Heart left ventricle (tissue), 16 donors: ENCODE measurements around the gene DUS1L. TPM values are rescaled to one million over a fixed set of nuclear protein-coding genes. Genes with fewer than 3 reads are reported as not detected.

ENCODE experiments used
- ATAC-seq, 4 donors: fragments of 200-7000 bp; cut with Tn5 transposase; one replicate each; pipeline ENCODE4 v1.9.1; 2020 to 2022; ENCODE audit warnings: moderate library complexity in 4 of 4, mild to moderate bottlenecking in 3 of 4, moderate number of reproducible peaks in 1 of 4
- DNase-seq, 5 donors: peaks; one replicate each; pipeline ENCODE4 v3.0.0-alpha.2; 2020
- H3K27ac ChIP-seq, 12 donors: fragments of 200-600 bp; sonication (generic) in 4 of 12; one replicate each; pipeline versions ENCODE4 v1.5.0 to v1.8.0; 2016 to 2022; ENCODE audit warnings: mild to moderate bottlenecking in 2 of 12
- H3K27me3 ChIP-seq, 9 donors: fragments of 200-600 bp; sonication (generic) in 2 of 9; one replicate each; pipeline versions ENCODE4 v1.5.1 to v1.8.0; 2016 to 2022; ENCODE audit warnings: mild to moderate bottlenecking in 3 of 9
- H3K36me3 ChIP-seq, 9 donors: fragments of 200-600 bp; sonication (generic) in 2 of 9; one replicate each; pipeline versions ENCODE4 v1.5.0 to v1.8.0; 2018 to 2022; ENCODE audit warnings: mild to moderate bottlenecking in 2 of 9
- H3K4me1 ChIP-seq, 12 donors: fragments of 200-600 bp; sonication (generic) in 4 of 12; one replicate each; pipeline versions ENCODE4 v1.5.0 to v1.8.0; 2016 to 2022; ENCODE audit warnings: mild to moderate bottlenecking in 3 of 12
- H3K4me3 ChIP-seq, 12 donors: fragments of 200-600 bp; sonication (generic) in 4 of 12; one replicate each; pipeline versions ENCODE4 v1.5.0 to v1.8.0; 2017 to 2022; ENCODE audit warnings: mild to moderate bottlenecking in 9 of 12, moderate library complexity in 4 of 12
- H3K9me3 ChIP-seq, 12 donors: fragments of 200-600 bp; sonication (generic) in 4 of 12; one replicate each; pipeline versions ENCODE4 v1.5.0 to v1.8.0; 2016 to 2022; ENCODE audit warnings: mild to moderate bottlenecking in 1 of 12
- CTCF ChIP-seq, 12 donors: fragments of 200-600 bp; sonication (generic) in 4 of 12; IDR thresholded peaks; one replicate each; pipeline versions ENCODE4 v1.5.0 to v1.8.0; 2018 to 2022; ENCODE audit warnings: antibody characterized with exemption in 12 of 12, mild to moderate bottlenecking in 5 of 12
- POLR2A ChIP-seq, 2 donors: fragments of 450-650 bp; IDR thresholded peaks; one replicate each; pipeline ENCODE4 v1.6.1; 2017; ENCODE audit warnings: antibody characterized with exemption in 2 of 2, mild to moderate bottlenecking in 2 of 2, moderate library complexity in 2 of 2
- WGBS, 4 donors: extraction: QIAGEN DNeasy Blood & Tissue Kit in 2 of 4; methylation state at CpG; one replicate each; pipeline versions ENCODE4 v1.1.5 to v1.1.7; 2013 to 2018; 5-methylcytosine and 5-hydroxymethylcytosine counted together
- intact Hi-C, 10 donors: fragments of 100-400 bp; cut with DNase I; formaldehyde crosslinking; loops; one replicate each; pipeline versions ENCODE4 v1.11.1 to v1.14.2; 2022
- polyA plus RNA-seq, 2 donors: library from polyadenylated mRNA; stranded (reverse); fragments of 200-250 nt; gene quantifications; one replicate each; pipeline ENCODE4 v1.2.3, GENCODE V29; 2013
- total RNA-seq, 9 donors: library from RNA; depleted of rRNA in 2 of 9; stranded (reverse); fragments of >200 nt in 2 of 9; fragmentation: NEBNext Ultra II Directional in 3 of 9; extraction: Animal tissue kit (Norgen Biotek cat#: 25700) in 3 of 9; gene quantifications; one replicate each; pipeline versions ENCODE4 v1.1.0 to v1.2.4, GENCODE V29; 2016 to 2023
- donor health status: ischemic (EF 13 %, LVEDD 7.1; RV severe dilation, severe dysfunction).
- donor health status: healthy with polysubstance abuse.
- donor health status: DM: no; HTN: yes; CAD: no.
- donor health status: DM: no; HTN: no; CAD: no.
- donor health status: ischemic (EF 25% LVEDD 6.9; RV normal size, moderate dysfunction).
- donor health status: ischemic (EF 25% LVEDD 5.7; RV mildly dilated, moderate dysfunction).
- donor health status: healthy.
- donor health status: DM: yes; HTN: yes; CAD: no.
- donor health status: ischemic (EF 35%, LVEDD 5.7; RV mildly dilated, moderate dysfunction).
- donor health status: nonischemic (EF 11% LVEDD 7.7; RV severe dilation, severe dysfunction).
- donor health status: DM: yes; HTN: yes; CAD: no.
- donor health status: PGD.
- donor health status: ischemic (EF 29% LVEDD 5.4; RV normal size, mild dysfunction).
- donor health status: nonischemic (EF 23%, LVEDD 6.1; RV moderate dilation, normal function).

Gene DUS1L
- total and polyA plus RNA-seq, 11 donors: 41.5 to 113 (median 60.4) TPM

GRCh38 chr17:82077617-82078358, 12.2 kb upstream of the DUS1L start:
- Histone ChIP-seq H3K27ac (no peak overlapping the region), H3K4me1 (peaks cover 0 to 10% (median 0%) of the 10 kb centered on the region in 12 donors), H3K27me3 (no peaks in the 10 kb centered on the region), H3K4me3 (no peak overlapping the region), H3K9me3 (no peaks in the 10 kb centered on the region), H3K36me3 (peaks cover 0 to 43% (median 29%) of the 10 kb centered on the region in 9 donors)
- 61 to 68% (median 67%) methylated on average over 18 to 28 of the region's 28 CpGs for WGBS, 4 donors
- ATAC-seq: peak in 3 of 4 donors; percentile 25 to 75 (median 43)
- peak in 2 of 5 donors; percentile 55 to 77 for DNase-seq
- intact Hi-C loops: no loop called here
- TF ChIP-seq CTCF (IDR thresholded peaks at IDR 0.05): peak in 1 of 12 donors; percentile 10
- no peak for TF ChIP-seq POLR2A (IDR thresholded peaks at IDR 0.05)

GRCh38 chr17:82076785-82077591, 11.4 kb upstream of the DUS1L start:
- peak in 3 of 4 donors; percentile 25 to 38 (median 28) for ATAC-seq
- peaks cover 0 to 10% (median 0%) of the 10 kb centered on the region in 12 donors for H3K4me1 ChIP-seq
- no peaks in the 10 kb centered on the region for H3K27me3 ChIP-seq
- no peak overlapping the region for H3K27ac ChIP-seq
- peaks cover 0 to 35% (median 22%) of the 10 kb centered on the region in 9 donors for H3K36me3 ChIP-seq
- TF ChIP-seq POLR2A (IDR thresholded peaks at IDR 0.05): no peak
- TF ChIP-seq CTCF (IDR thresholded peaks at IDR 0.05): no peak
- WGBS, 4 donors: 73 to 86% (median 78%) methylated on average over 19 to 21 of the region's 21 CpGs
- intact Hi-C loops: no loop called here
- no peak overlapping the region for H3K4me3 ChIP-seq
- no peak for DNase-seq
- no peaks in the 10 kb centered on the region for H3K9me3 ChIP-seq

GRCh38 chr17:82076018-82076784, 10.6 kb upstream of the DUS1L start:
- H3K4me3 ChIP-seq: no peak overlapping the region
- intact Hi-C loops: no loop called here
- no peak overlapping the region for H3K27ac ChIP-seq
- ATAC-seq (no peak), DNase-seq (no peak)
- H3K27me3 ChIP-seq: no peaks in the 10 kb centered on the region
- TF ChIP-seq POLR2A (IDR thresholded peaks at IDR 0.05): no peak
- no peak for TF ChIP-seq CTCF (IDR thresholded peaks at IDR 0.05)
- H3K4me1 ChIP-seq: peaks cover 0 to 10% (median 0%) of the 10 kb centered on the region in 12 donors
- H3K36me3 ChIP-seq: peaks cover 0 to 27% (median 19%) of the 10 kb centered on the region in 9 donors
- WGBS, 4 donors: 81 to 86% (median 83%) methylated on average over 25 of the region's 25 CpGs
- H3K9me3 ChIP-seq: no peaks in the 10 kb centered on the region
